ENCODE data around the gene ARHGEF9.

The ARHGEF9 gene

GRCh38 chrX:63761639-63762038 lies 23.4 kb downstream of the ARHGEF9 start:
- TF ChIP-seq, protein P1, sequence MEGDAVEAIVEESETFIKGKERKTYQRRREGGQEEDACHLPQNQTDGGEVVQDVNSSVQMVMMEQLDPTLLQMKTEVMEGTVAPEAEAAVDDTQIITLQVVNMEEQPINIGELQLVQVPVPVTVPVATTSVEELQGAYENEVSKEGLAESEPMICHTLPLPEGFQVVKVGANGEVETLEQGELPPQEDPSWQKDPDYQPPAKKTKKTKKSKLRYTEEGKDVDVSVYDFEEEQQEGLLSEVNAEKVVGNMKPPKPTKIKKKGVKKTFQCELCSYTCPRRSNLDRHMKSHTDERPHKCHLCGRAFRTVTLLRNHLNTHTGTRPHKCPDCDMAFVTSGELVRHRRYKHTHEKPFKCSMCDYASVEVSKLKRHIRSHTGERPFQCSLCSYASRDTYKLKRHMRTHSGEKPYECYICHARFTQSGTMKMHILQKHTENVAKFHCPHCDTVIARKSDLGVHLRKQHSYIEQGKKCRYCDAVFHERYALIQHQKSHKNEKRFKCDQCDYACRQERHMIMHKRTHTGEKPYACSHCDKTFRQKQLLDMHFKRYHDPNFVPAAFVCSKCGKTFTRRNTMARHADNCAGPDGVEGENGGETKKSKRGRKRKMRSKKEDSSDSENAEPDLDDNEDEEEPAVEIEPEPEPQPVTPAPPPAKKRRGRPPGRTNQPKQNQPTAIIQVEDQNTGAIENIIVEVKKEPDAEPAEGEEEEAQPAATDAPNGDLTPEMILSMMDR (IDR thresholded peaks at IDR 0.05; ENCODE audit: low read depth, low read length), result no peak
- peak in 1 of 2 donors; percentile 3 for DNase-seq (ENCODE audit: low read depth in 2 of 2)
- no peak overlapping the region for H3K4me3 ChIP-seq (replicated peaks in 1 of 2; ENCODE audit: low read depth in 2 of 2, low read length in 2 of 2)

- H3K4me3 ChIP-seq (replicated peaks in 1 of 2; ENCODE audit: low read depth in 2 of 2, low read length in 2 of 2), result no peak overlapping the region
- TF ChIP-seq, protein P1 (IDR thresholded peaks at IDR 0.05; ENCODE audit: low read depth, low read length), result no peak
- DNase-seq (ENCODE audit: low read depth in 2 of 2), result no peak
Measured at GRCh38 chrX:63758011-63758410, 27.0 kb downstream of the ARHGEF9 start.

DNA sequence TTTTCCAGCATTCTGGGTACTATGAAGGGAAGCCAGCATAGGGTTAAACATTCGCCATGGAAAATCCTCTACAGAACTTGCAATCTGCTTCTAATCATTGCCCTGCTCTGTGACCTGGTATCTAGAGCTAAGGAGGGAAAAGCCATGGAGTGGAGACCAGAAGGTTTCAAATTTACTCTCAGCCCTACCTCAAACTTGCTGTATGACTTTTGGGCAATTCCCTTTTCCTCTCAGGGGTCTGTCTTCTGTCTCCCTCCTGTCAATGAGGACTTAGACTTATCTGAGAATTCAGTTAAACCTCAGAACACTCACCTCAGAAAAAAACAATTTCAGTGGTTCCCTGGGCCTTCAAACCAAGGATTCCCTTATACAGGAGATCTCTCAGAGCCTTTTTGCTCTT lies 29.1 kb downstream of the ARHGEF9 start:
- TF ChIP-seq, protein P1 (IDR thresholded peaks at IDR 0.05; ENCODE audit: low read depth, low read length), result no peak
- DNase-seq (ENCODE audit: low read depth in 2 of 2), result no peak
- H3K4me3 ChIP-seq (replicated peaks in 1 of 2; ENCODE audit: low read depth in 2 of 2, low read length in 2 of 2), result no peak overlapping the region

GRCh38 chrX:63754860-63755579 lies 30.0 kb downstream of the ARHGEF9 start:
- TF ChIP-seq, protein P1 (IDR thresholded peaks at IDR 0.05; ENCODE audit: low read depth, low read length), result no peak
- peak; percentile 93 to 97 for DNase-seq (ENCODE audit: low read depth in 2 of 2)

DNA sequence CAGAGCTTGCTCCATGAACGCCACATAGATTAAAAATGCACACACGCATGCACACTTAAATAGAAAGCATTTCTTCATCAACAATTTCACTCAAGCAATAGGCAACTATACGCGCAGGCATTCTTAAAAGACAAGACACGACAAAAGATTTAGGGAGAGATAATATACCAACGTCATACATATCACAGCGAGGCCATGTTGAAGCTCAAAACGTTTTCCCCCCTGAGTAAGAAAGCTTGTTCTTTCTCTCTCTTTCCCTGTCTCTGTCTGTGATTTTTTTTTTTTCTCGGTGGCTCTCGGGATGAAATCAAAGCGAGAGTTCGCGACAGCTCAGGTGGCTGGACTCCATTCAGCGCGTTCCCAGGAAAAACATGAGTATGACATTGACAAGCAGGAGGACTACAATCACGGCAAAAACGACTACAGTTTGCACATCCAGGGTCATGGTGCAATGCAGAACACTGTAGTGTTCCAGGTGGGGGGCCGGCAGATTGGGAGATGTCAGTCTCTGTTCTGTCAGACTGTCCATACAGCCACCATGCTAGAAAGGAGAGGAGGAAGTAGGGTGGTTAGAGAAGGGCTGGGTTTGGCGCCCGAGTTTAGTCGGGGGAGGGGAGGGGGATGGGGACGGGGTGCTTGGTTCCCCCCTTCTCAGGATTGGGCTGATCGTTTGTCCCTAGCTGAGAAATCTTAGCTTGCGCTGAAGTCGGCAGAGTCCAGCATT lies 30.7 kb downstream of the ARHGEF9 start:
- H3K4me3 ChIP-seq (replicated peaks in 1 of 2; ENCODE audit: low read depth in 2 of 2, low read length in 2 of 2), result peak overlapping the region; percentile 71 to 72
- peak; percentile 31 to 32 for DNase-seq (ENCODE audit: low read depth in 2 of 2)
- TF ChIP-seq, protein P1 (IDR thresholded peaks at IDR 0.05; ENCODE audit: low read depth, low read length), result no peak

More at GRCh38 chrX:63754860-63755579, 30.0 kb downstream of the ARHGEF9 start:
- peak overlapping the region; percentile 71 to 72 for H3K4me3 ChIP-seq (replicated peaks in 1 of 2; ENCODE audit: low read depth in 2 of 2, low read length in 2 of 2)

DNA sequence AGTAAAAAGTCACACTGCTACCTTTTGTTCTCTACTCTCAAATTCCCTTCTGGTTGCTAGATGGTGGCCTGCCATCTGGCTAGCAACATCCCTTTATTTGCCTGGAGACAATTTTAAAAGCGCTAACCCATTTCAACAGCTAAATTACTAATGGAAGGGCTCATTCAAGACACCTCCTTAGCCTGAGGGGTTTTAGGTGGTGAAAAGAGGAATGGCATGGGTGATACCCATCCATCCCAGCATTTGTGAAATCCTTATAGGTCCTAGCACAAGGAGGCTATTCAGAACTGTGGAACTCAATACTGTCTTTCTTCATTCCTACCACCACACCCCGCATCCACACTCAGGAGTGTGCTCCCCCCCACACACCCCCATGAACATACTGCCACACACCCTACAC lies 33.5 kb downstream of the ARHGEF9 start:
- TF ChIP-seq, protein P1 (IDR thresholded peaks at IDR 0.05; ENCODE audit: low read depth, low read length), result no peak
- no peak for DNase-seq (ENCODE audit: low read depth in 2 of 2)
- no peak overlapping the region for H3K4me3 ChIP-seq (replicated peaks in 1 of 2; ENCODE audit: low read depth in 2 of 2, low read length in 2 of 2)
